GM21381 (cell line): ENCODE measurements around the gene TCEAL8.
"Not testable (repeated sequence)": the region's sequence is repeated elsewhere in the genome, so short reads cannot be mapped to it uniquely, and the experiment has no call there.

ENCODE experiments used
- ATAC-seq: cut with Tn5 transposase; IDR thresholded peaks from one replicate; pipeline ENCODE4 v1.9.1; 2021; ENCODE audit warnings: mild to moderate bottlenecking, moderate library complexity; ENCODE audit not compliant: unreplicated experiment

Gene TCEAL8, protein sequence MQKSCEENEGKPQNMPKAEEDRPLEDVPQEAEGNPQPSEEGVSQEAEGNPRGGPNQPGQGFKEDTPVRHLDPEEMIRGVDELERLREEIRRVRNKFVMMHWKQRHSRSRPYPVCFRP

DNA sequence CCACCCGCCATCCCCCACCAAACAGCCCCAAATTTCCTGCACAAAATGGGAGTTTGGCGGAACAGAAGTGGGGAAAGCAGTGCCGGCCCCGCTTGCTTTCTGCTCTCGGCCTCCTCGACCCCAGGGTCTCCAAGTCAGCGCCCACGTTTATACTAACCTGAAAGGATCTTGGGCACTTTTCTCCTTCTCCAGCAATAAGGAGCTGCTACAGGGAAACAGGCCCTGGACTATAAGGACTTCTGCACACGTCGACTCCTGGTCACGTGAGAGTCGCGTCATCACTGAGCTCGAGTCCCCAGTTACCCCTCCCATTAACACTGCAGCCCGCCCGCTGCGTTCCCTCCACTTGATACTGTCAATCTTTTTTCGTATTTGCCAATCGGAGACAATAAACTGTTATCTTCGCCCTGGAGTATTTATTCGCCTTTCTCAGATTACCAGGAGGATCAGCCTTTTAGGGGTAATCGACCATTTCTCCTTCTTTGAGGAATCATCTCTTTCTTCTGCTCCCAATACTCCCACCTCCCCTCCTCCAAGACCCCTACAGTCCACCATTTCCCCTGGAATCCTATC, at the start of gene TCEAL8:
Gene TCEAL8 (minus strand): TSS at position 235 of the 573 bp plus-strand sequence. CDS start 1,176 bp downstream, outside the sequence.
- ATAC-seq: peak; percentile 97

DNA sequence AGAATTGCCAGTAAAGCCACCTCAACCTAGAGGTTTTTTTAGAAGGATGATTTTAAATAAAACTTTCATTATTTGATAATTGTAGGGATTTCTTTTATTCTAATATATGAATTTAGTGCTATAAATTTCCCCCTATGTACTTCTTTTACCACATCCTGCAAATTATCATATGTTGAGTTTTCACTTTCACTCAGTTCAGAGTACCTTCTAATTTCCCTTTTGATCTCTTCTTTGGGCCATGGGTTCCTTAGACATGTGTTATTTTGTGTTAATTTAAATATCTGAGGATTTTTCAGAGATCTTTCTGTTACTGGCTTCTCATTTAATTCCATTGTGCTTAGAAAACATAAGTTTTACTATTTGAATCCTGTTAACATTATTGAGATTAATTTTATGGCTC, 49.8 kb upstream of the TCEAL8 start:
- no peak for ATAC-seq

DNA sequence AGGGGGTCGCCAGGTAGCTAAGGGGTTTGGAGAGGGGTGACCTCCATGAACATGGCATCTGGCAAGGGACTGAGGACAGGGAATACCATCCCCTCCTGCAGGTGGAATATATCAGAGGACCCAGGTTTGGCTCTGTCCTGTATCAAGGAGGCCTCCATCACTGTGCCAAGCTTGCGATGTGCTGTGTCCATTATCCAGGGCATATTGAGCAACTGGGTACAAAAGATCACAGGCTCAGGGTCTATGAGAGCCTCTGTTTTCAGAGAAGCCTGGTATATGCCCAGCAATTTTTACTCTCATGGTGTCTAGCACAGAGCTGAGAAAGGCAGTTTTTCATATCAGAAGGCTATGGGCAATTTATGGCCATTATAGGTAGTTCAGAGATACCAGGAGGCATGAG, 38.2 kb upstream of the TCEAL8 start:
- ATAC-seq: no peak

DNA sequence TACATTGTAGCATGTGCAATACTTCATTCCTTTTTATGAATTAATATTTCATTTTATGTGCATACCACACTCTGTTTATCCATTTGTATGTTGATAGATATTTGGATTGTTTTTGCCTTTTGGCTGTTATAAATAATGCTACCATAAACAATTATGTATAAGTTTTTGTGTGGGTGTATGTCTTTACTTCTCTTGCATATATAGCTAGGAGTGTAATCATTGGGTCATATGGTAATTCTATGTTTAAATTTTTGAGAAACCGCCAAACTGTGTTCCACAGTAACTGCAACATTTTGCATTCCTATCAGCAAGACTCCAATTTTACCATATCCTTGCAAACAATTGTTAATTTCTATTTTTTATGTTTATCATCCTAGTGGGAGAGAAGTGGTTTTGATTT, 24.7 kb upstream of the TCEAL8 start:
- no peak for ATAC-seq

DNA sequence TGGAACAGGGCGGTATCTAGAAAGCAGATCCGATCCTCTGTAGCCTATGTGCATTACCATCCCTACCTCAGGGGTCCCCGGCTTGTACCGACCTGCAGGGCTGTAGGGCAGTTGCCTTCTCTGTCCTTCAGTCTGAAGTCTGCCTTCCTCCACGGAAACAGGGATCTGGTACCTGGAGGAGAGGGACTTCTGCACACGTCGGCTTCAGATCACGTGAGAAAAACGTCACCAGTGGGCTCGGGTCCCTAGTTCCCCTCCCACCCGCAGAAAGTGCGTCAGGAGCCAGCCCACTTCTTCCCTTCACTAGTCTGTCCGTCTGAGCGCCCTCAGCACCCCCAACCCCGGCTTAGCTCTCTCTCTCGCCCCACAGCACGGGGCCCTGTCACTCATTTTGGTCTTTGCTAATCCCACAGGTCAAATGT, 21.6 kb upstream of the TCEAL8 start, which contains the start of gene TCEAL5:
Gene TCEAL5 (minus strand): TSS at position 170 of the 422 bp plus-strand sequence. CDS start 2,187 bp downstream, outside the sequence.
- ATAC-seq: no peak

DNA sequence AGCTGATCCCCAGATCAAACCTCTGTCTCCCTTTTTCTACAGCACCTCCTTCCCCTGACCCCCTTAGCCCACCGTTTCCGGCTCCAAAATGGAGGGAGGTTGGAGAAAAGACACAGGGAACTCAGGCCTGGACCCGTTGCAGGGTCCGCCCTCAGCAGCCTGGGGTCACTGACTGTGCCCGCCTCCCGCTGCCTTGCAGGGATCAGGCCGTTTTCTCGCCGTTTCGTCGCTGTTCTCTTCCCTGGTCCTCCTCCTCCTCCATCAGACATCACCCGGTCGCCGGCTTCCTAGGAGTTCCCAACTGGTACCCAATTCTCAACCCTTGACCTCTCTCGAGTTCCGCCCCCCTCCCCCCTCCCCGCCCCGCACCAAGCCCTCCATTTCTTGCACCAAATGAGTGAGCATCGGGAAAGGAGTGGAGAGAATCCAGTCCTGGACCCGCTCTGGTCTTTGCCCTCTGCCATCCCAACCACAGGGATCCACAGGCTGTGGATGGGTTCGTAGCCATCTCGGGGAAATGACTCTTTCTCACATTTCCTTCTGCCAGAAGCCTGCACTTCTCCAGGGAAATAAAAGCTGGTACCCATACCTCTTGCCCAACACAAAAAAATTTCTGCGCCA, 21.1 kb upstream of the TCEAL8 start:
- ATAC-seq: no peak

DNA sequence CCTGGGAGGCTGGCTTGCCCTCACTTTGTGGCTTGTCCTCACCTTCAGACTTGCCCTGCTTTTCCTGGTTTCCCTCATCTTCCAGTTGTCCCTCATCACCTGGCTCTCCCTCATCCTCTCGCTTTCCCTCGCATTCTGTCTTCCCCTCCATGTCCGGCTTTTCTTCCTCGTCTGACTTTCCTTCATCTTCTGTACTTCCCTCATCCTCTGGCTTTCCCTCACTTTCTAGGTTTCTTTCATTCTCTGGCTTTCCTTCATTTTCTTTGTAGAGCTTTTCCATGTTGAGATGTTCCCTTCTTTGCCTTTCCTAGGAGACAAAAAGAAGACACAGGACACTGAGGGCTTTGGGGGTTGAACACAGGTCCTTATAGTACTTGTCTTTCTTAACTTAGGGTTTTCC, 19.3 kb upstream of the TCEAL8 start:
- ATAC-seq: no peak

DNA sequence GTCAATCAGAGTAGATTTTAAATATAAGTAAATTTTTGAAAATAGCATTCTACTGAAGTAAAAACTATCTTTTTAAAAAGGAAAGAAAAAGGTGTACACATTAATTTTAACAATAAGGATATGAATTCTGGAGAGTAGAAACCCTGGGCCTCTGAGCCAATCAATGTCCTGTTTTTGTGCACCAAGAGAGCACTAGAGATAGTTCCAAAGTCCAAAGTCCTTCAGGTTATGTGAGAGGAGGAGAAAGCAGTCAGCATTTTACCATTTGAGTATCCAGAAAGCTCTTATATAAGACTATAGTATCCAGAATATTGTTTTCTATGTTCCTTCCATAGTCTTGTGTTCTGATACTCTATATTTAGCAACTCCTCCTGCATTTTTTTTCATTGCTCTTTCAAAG, 3.3 kb upstream of the TCEAL8 start:
- ATAC-seq: no peak

DNA sequence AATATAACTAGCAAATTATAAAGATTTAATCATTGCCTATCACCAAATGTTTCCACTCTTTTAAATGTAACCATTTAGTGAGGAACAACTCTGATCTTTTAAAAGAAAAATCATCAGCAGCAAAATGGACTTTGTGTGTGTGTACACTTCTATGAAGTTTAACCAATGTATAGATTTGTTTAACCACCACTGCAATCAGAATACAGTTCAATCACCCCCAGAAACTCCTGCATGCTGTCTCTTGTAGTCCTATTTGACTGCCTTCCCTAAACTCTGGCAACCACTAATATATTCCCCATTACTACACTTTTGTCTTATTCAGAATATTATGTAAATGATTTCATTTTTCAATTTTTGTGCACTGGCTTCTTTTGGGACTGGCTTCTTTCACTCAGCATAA, 1.7 kb upstream of the TCEAL8 start:
- no peak for ATAC-seq

DNA sequence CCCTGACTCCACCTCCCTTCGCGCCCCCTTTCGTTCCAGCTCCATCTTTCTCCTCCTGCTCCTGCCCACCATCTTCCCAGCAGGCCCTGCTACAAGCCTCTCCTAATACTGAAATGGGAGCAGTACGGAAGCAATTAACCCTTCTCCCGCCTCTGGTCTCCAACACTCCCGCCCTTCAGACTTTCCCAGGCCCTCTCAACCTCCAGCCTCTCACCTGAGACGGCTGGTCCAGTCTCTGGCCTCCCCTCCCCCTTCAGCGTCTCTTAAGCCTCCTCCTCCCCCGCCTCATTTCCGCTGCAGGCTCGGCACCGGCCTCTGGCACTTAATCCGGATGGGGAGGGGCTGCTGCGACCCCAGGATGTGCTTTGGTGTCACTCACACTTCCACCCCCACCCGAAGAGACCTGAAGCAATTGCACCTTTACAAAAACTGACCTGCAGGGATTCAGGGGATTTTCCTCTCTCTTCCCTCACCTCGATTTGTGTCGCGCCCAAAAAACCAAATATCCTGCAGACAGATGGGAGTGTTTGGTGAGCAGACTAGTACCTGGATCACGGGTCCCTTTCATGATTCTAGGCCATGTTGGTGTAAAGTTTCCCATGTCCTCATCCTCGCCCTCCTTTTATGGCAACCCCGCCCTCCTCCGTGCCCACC, 657 bp downstream of the TCEAL8 start:
- ATAC-seq: peak; percentile 62

DNA sequence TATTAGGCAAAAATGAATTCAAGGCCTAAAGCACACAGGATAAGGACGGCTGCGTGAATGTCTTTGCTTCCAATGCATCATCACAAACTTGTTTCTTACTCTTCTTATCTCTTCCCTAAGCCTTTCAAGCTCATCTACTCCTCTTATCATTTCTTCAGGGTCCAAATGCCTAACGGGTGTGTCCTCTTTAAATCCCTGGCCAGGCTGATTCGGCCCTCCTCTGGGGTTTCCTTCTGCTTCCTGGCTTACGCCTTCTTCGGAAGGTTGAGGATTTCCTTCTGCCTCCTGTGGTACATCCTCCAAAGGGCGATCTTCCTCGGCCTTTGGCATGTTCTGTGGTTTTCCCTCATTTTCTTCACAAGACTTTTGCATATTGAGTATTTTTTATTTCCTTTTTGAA, 1.3 kb downstream of the TCEAL8 start:
- no peak for ATAC-seq

DNA sequence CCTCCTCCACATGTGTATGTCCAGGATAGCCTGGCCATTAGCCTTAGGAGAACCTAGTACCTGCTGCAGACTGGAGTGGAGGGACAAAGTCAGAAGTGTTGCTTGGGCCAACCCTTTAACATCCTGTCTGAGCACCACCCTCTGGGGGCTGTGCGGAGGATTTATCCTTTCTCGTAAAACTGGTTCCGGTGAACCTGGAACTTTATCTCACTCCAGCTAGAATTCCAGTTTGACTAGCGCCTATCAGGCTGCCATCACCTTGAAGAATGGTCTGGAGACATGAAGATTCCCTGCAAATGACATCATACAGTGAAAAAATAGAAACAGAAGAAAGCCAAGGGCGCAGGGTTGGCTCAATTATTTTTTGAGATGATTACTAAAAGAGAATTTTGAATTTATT, 4.0 kb downstream of the TCEAL8 start:
- no peak for ATAC-seq

DNA sequence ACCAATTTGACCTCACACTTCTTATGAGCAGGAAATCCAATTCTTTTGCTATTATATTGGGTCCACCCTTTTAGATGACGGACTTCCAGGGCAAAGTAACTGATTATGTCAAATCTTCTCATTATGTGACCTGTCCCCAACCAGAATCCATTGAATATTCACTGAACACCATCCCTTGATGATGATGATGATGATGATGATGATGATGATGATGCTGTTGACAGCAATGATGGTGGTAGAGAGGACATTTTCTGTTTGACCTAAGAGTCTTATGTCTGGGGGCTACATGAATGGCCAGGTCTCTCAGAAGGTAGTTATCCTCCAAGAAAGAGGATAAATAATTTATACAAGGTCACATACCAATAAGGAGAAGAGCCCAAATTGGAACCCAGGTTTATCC, 5.2 kb downstream of the TCEAL8 start:
- no peak for ATAC-seq

DNA sequence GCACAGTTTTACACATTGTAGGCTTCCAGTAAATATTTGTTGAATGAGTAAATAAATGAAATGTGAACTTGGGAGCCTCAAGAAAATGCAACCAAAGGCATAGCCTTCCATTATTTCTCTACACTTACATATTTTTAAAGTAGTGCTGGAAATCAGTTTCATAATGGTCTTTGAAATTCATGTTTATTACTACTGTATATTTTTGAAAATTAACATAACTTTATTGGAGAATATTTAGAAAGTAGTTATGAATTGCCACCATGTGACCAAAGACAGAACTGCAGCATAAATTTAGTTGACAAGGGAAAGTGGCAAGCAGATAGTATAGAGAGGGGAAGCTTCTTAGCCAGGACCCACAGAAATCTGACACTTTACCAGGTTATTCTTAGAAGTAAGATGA, 6.4 kb downstream of the TCEAL8 start:
- no peak for ATAC-seq

DNA sequence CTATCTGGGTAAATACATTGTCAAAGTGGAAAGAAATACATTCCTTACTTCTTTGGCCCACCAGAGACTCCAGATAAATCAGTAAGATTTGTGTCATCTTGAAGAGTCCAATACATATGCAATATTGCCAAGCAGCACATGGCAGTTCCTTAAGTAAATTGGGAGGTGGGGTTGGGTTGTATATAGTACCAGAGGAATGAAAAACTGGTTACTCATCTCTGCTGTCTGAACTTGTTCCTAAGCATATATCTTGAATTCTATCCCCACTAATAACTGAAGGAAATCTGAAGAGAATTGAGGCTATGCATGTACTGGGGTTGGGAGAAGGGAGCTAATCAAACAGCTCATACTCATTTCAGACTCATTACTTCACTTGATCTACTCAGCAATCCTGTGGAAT, 14.8 kb downstream of the TCEAL8 start:
- no peak for ATAC-seq

DNA sequence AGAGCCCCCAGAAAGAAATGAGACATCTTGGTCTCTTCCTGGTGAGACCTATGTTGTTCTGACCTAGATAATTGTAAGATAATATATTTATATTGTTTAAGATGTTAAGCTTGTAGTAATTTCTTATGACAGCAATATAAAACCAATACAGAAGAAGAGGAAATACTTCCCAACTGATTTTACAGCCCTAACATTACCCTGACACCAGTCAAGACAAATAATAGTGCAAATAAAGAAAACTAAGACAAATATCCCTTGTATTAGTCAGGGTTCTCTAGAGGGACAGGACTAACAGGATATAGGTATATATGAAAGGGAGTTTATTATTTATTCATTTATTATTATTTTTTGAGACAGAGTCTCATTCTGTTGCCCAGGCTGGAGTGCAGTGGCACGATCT, 18.7 kb downstream of the TCEAL8 start:
- no peak for ATAC-seq

DNA sequence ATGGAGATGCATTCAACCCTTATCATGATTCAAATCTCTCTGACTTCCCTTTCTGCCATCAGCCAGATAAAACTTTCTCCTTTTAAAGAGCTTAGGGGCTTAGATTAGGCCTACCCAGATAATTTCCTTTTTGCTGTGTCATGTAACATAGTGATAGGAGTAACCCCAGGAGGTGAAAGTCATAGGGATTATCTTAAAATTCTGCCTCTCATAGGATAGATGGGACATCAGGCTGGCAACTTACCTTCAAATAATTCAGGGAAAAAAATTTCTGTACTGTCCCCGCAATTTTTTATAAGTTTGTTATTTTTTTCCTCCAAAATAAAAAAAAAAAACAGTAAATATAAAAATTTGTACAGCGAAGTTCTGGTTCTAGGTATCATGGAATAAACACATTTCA, 19.3 kb downstream of the TCEAL8 start:
- ATAC-seq: not testable (repeated sequence)

DNA sequence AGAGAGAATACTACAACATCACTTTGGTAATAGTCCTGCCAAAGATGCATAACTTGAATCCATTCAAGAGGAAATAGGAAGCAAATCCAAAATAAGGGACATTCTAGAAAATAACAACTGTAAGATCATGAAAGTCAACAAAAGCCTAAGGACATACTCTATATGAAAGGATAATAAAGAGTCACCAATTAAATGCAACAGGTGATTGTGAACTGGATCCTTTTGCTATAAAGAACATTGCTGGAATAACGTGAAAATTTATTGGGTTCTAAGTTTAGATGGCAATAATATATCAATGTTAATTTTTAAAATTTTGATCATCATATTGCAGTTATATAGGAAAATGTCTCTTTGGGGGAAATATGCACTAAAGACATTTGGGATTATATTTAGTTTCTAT, 20.1 kb downstream of the TCEAL8 start:
- ATAC-seq: no peak

DNA sequence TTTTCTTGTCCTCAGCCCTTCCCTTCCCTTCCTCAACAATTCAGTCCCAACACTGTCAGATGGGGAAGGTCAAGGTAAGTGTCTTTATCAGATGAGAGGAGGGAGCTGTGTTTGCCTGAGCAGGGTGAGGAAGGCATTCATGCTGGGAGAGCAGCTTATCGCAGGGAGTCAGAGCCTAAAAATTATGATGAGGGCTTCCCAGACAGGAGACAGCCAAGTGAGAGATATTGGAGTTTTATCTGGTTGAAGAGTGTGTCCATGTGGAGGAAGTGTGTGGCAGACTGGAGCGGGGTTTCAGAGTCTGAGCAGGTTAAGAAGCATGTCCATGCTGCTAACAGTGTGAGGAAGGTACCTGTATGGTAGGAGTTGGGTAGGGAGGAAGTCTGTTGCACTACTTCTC, 21.7 kb downstream of the TCEAL8 start:
- ATAC-seq: no peak

DNA sequence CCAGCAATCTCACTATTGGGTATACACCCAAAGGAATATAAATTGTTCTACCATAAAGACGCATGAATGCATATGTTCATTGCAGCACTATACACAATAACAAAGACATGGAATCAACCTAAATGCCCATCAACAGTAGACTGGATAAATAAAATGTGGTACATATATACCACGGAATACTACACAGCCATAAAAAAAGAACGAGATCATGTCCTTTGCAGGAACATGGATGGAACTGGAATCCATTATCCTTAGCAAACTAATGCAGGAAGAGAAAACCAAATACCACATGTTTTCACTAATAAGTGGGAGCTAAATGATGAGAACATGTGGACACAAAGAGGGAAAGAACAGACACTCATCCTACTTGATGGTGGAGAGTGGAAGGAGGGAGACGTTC, 29.0 kb downstream of the TCEAL8 start:
- ATAC-seq: not testable (repeated sequence)

DNA sequence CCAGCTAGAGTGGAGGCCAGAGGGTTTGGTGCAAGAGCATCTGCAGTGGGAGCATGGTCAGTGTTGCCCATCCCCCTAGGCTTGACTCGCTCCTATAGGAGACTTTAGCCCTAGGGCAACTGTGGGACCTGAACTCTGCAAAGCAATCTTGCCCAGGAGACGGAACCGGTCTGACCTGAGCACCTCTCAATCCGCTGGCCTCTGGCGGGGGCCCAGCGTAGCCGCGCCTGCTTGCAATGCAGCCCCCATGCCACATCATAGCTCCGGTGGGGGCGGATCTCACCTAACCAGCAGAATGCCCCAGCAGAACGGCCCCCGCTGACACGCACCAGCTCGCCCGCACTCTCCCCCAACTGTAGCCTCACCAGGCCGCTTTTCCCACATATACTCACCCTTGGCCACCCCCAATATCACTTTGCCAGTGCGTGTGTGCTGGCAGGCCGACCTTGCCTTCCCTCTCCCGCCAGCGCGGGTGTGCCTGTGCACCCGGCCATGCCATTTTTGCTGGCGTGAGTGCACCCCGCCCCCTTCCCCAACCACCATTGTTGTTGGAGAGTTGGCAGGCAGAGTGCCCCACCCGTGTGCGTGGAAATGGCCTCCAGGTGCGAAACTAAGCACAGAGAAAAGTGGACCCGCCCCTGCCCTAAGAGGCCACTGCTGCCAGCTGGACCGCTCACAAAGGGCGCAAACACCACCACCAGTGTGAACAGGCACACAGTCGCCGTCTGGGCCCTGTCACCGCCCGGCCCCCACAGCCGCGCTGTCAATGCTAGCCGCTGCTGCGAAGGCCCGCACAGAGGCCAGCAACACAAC, 34.2 kb downstream of the TCEAL8 start:
- ATAC-seq: no peak
